ENCODE data around the gene CD55.

Gene CD55

DNA sequence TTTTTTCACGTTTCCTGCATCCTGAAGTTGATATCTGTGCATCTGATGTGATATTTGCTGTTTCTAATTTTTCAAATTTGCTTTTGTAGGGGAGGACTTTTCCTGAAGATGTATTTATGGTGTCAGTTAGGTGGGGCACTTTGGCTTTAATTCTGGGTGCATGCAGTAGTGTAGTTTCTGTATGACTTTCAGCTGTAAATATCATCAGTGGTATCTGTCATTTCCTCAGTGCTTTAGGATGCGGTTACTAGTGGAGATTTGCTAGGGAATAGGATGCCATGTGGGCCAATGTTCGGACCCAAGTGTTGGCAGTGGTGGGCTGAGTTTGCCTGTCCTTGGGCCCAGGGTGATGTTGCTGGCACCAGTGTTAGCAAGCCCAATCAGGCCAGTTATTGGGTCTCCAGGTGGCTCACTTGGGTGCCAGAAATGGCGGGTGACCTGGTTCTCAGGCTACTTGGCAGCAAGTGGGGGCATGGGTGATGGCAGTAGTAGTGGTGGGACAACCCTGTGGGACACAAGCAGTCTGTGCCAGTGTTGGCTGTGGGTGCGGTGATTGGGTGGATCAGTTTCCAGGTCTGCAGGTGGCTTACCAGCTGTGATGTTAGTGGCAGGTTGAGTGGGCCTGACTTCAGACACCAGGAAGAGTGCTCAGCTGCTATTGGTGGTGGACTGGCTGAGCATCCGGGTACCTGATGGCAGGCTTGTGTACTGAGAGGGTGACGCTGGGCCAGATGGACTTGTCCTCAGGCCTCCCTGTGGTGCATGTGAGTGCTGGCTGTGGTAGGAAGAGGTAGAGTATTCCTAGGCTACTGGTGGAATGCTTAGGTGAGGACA is 24.4 kb downstream of the CD55 start:
- Histone ChIP-seq H3K4me1 (ENCODE audit: control insufficient read depth, low read length) (no peaks in the 10 kb centered on the region), H3K4me3 (ENCODE audit: low read length) (no peak overlapping the region), H3K79me2 (ENCODE audit: control insufficient read depth, low read length) (peaks cover 13% of the 10 kb centered on the region), H3F3A (ENCODE audit: control insufficient read depth, insufficient read depth) (no peaks in the 10 kb centered on the region), H3K27ac (ENCODE audit: low read depth, low read length) (no peak overlapping the region), H3K9me3 (ENCODE audit: control insufficient read depth, insufficient read depth, low read length) (no peaks in the 10 kb centered on the region), H3K9me2 (replicated peaks; ENCODE audit: control insufficient read depth, low read length) (no peaks in the 10 kb centered on the region), H4K20me1 (ENCODE audit: control insufficient read depth, insufficient read depth, low read depth, low read length) (no peaks in the 10 kb centered on the region), H3K4me2 (ENCODE audit: low read length) (no peak overlapping the region), H3K27me3 (ENCODE audit: control insufficient read depth, low read length) (no peaks in the 10 kb centered on the region), H3K36me3 (ENCODE audit: control insufficient read depth, low read length) (peaks cover 76% of the 10 kb centered on the region)
- no peak for TF ChIP-seq EZH2phosphoT487 (IDR thresholded peaks at IDR 0.05; ENCODE audit: borderline replicate concordance, low read length)
- TF ChIP-seq, protein P1, sequence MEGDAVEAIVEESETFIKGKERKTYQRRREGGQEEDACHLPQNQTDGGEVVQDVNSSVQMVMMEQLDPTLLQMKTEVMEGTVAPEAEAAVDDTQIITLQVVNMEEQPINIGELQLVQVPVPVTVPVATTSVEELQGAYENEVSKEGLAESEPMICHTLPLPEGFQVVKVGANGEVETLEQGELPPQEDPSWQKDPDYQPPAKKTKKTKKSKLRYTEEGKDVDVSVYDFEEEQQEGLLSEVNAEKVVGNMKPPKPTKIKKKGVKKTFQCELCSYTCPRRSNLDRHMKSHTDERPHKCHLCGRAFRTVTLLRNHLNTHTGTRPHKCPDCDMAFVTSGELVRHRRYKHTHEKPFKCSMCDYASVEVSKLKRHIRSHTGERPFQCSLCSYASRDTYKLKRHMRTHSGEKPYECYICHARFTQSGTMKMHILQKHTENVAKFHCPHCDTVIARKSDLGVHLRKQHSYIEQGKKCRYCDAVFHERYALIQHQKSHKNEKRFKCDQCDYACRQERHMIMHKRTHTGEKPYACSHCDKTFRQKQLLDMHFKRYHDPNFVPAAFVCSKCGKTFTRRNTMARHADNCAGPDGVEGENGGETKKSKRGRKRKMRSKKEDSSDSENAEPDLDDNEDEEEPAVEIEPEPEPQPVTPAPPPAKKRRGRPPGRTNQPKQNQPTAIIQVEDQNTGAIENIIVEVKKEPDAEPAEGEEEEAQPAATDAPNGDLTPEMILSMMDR (IDR thresholded peaks at IDR 0.05; ENCODE audit: low read depth, low read length, poor library complexity, severe bottlenecking), result no peak

DNA sequence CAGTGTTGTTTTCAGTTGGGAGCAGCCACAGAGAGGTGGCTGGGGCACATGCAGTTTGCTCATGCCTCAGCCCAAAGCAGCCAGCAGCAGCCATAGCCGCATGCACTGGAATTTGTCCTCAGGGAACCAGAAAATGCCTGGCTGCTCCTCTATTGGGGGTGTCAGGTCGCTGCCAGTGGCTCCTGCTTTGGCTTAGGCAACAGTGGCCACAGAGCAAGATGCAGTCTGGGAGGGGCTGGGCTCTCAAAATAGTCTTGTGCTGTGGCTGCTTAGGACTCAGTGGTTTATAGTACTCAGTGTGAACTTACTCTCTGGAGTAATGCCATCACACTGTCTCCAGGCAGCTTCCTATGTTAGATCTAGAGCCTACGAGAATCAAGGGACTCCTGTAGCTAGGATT is 25.0 kb downstream of the CD55 start:
- no peaks in the 10 kb centered on the region for H4K20me1 ChIP-seq (ENCODE audit: control insufficient read depth, insufficient read depth, low read depth, low read length)
- H3K9me2 ChIP-seq (replicated peaks; ENCODE audit: control insufficient read depth, low read length), result no peaks in the 10 kb centered on the region
- no peak overlapping the region for H3K27ac ChIP-seq (ENCODE audit: low read depth, low read length)
- peaks cover 75% of the 10 kb centered on the region for H3K36me3 ChIP-seq (ENCODE audit: control insufficient read depth, low read length)
- no peak overlapping the region for H3K4me3 ChIP-seq (ENCODE audit: low read length)
- peaks cover 13% of the 10 kb centered on the region for H3K79me2 ChIP-seq (ENCODE audit: control insufficient read depth, low read length)
- H3K4me2 ChIP-seq (ENCODE audit: low read length), result no peak overlapping the region
- H3F3A ChIP-seq (ENCODE audit: control insufficient read depth, insufficient read depth), result no peaks in the 10 kb centered on the region
- no peaks in the 10 kb centered on the region for H3K4me1 ChIP-seq (ENCODE audit: control insufficient read depth, low read length)
- H3K9me3 ChIP-seq (ENCODE audit: control insufficient read depth, insufficient read depth, low read length), result no peaks in the 10 kb centered on the region
- H3K27me3 ChIP-seq (ENCODE audit: control insufficient read depth, low read length), result no peaks in the 10 kb centered on the region
- TF ChIP-seq, protein P1 (IDR thresholded peaks at IDR 0.05; ENCODE audit: low read depth, low read length, poor library complexity, severe bottlenecking), result no peak
- TF ChIP-seq EZH2phosphoT487 (IDR thresholded peaks at IDR 0.05; ENCODE audit: borderline replicate concordance, low read length), result no peak

DNA sequence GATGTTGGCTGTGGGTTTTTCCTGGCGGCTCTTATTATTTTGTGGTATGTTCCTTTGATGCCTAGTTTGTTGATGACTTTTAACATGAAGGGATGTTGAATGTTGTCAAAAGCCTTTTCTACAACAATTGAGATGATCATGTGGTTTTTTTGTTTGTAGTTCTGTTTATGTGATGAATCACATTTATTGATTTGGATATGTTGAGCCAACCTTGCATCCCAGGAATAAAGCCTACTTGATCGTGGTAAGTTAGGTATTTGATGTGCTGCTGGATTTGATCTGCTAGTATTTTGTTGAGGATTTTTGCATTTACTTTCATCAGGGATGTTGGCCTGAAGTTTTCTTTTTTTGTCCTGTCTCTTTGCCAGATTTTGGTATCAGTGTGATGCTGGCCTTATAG is 28.5 kb downstream of the CD55 start:
- H3K9me3 ChIP-seq (ENCODE audit: control insufficient read depth, insufficient read depth, low read length), result no peaks in the 10 kb centered on the region
- no peaks in the 10 kb centered on the region for H3F3A ChIP-seq (ENCODE audit: control insufficient read depth, insufficient read depth)

More for the DNA sequence above, 28.5 kb downstream of the CD55 start:
- no peaks in the 10 kb centered on the region for H4K20me1 ChIP-seq (ENCODE audit: control insufficient read depth, insufficient read depth, low read depth, low read length)
- no peaks in the 10 kb centered on the region for H3K27me3 ChIP-seq (ENCODE audit: control insufficient read depth, low read length)
- no peak overlapping the region for H3K27ac ChIP-seq (ENCODE audit: low read depth, low read length)
- peaks cover 9% of the 10 kb centered on the region for H3K79me2 ChIP-seq (ENCODE audit: control insufficient read depth, low read length)
- TF ChIP-seq, protein P1 (IDR thresholded peaks at IDR 0.05; ENCODE audit: low read depth, low read length, poor library complexity, severe bottlenecking), result no peak
- TF ChIP-seq EZH2phosphoT487 (IDR thresholded peaks at IDR 0.05; ENCODE audit: borderline replicate concordance, low read length), result no peak
- H3K4me3 ChIP-seq (ENCODE audit: low read length), result no peak overlapping the region
- H3K9me2 ChIP-seq (replicated peaks; ENCODE audit: control insufficient read depth, low read length), result no peaks in the 10 kb centered on the region
- 0 out of 2 replicates have a peak, but pooled peaks cover 2% of the 10 kb centered on the region for H3K4me1 ChIP-seq (ENCODE audit: control insufficient read depth, low read length)
- H3K36me3 ChIP-seq (ENCODE audit: control insufficient read depth, low read length), result peaks cover 71% of the 10 kb centered on the region
- H3K4me2 ChIP-seq (ENCODE audit: low read length), result no peak overlapping the region
